Stimulated activated CD4-positive, alpha-beta T cell treated with anti-CD3 and anti-CD28 coated beads, Interleukin-4, amount 100 ng/mL, for 1 hour (primary cell): ENCODE data around the gene MYBBP1A.
A peak's percentile ranks its signal among the peaks of the same experiment; 100 is the strongest.
"Not testable (repeated sequence)": the region's sequence is repeated elsewhere in the genome, so short reads cannot be mapped to it uniquely, and the experiment has no call there.

Source experiments
- DNase-seq: peaks from one replicate; pipeline ENCODE4 v3.0.0-alpha.2; 2020

The MYBBP1A gene

GRCh38 chr17:4588391-4588790, 33.2 kb upstream of the MYBBP1A start:
- DNase-seq, result no peak

DNA sequence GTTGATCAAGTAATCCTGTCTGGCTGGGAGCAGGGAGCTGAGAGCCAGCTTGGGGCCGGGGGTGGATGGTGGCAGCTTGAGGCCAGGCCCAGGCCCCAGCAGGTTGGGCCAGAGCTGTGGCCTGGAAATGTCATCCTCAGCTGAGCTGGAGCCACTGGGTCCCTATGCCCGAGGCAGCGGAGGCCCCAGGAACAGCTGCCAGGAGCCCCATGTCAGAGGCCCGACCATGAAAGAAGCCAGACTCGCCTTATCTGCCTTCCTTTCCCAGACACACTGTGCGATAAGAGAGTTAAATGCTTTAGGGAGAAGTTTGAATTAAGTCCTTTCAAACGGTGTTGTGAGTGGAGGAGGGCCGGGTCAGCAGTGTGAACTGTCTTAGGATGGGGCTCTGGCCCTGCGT, 32.6 kb upstream of the MYBBP1A start:
- DNase-seq, result no peak

- no peak for DNase-seq
These were observed 32.0 kb upstream of the MYBBP1A start for GRCh38 chr17:4587195-4587594.

DNA sequence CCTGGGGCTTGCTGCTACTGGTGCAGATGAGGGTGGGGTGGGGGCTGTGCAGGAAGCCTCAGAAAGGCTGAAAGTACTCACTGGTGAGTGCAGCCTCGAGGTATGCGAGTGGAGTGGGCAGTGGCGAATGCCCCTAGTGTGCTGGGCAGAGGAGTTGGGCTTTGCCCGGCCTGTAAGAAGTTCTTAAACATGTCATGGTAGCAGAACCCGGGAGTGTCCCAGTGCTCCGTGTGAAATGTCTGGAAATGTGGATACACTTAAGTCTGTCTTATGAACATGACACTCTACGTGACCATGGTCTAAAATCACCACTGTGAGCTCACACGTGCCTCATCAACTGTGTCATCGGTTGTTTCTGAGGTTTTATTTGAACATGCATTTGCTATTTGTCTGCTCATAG, 30.9 kb upstream of the MYBBP1A start:
- no peak for DNase-seq

- no peak for DNase-seq
These were observed 30.4 kb upstream of the MYBBP1A start for GRCh38 chr17:4585638-4585994.

DNA sequence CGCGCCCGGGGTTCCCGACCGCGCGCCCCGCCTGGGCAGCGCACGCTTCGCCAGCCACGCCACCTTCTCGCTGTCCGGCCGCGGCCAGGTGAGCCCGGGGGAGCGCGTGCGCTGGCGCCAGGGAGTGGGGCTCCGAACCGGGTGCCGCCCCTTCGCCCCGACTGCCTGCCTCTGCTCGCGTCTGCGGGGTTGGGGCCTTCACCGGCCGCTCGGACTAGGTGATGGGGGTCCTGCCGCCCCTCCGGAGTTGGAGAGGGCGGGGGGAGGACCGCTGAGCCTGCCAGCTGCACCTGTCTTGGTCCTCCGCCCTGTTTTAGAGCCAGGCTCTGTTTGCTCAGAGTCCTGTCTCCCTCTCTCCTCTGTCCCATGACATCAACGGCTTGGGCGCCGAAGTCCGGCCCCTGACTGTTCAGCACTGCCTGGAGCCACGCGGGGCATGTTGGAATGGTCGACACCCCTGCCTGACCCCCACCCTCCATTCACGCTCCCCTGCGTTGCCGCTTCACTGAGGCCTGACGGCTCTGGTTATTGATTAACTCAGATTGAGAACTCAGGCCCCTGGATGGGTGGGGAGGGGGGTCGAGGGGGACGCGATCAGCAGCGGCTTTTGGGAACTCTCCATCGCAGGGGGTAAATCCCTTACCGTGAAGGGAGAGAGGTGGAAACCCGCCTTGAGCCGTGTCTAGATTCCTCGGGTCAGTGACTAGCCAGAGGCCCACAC, 29.9 kb upstream of the MYBBP1A start:
- DNase-seq, result no peak

DNA sequence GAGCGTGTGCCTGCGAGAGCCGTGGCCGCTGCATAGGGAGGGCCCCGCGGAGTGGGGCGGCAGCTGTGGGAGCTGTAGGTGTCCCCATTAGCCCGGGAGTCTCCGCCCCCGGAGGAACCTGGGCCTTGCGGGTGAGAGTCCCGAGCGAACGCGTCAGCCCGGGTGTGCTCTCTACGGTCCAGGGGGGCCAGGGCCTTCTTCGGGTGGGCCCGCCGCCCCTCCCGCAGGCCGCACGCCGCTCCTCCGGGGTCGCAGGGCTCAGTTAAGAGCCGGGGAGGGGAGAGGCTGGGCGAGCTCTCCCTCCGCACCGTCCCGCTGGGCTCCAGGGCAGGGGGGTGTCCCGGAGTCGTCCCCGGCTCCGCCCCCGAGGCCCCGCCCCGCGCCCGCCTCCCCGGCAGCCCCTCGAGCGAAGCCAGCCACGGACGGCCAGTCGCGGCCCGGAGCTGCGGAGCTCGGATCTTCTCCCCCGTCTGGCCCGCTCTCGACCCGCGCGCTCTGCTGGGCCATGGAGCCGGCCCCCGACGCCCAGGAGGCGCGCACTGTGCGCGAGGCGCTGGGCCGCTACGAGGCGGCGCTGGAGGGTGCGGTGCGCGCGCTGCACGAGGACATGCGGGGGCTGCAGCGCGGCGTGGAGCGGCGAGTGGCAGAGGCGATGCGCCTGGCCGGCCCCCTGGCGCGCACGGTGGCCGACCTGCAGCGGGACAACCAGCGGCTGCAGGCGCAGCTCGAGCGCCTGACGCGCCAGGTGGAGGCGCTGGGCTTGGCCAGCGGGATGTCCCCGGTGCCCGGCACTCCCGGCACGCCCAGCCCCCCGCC, 29.1 kb upstream of the MYBBP1A start, which contains the start of gene SMTNL2:
TSS of gene SMTNL2 (plus strand) at position 429 of the 816 bp plus-strand sequence. CDS start at position 506, 77 bp downstream.
- DNase-seq, result peak; percentile 37

DNA sequence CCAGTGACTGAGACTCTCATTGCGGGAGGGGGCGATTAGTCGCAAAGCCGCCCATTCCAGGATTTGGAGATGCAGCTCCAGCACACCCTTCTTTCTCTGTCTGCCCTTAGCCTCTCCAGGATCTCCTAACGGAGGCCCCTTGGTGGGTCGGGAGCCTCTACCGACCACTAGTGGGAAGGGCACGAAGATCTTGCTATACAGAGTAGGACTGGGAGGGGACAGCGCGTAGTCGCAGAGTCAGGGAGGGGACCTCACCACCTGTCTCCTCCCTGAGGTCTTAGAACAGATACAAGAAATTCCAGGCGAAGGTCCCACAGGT, 28.6 kb upstream of the MYBBP1A start:
- DNase-seq, result peak; percentile 15

- DNase-seq, result no peak
These were observed 28.0 kb upstream of the MYBBP1A start for GRCh38 chr17:4583206-4583605.

DNA sequence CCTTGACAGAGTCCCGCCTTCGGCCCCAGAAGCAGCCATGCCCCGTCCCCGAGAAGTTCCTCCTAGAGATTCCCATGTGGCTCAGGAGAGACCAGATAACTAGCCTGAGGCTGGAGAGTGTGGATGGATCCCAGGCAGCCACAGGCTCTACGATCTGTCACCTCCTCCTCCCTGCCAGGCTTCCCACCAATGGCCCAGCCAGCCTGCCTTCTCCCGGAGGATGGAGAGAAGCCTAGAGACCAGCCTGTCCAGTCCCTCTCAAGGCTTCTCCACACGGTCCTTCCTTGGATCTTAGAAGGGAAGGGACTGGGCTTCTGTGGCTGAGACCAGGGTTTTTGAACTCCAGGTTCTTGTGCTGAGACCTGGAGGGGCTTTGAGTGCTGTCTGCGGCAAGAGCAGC, 27.5 kb upstream of the MYBBP1A start:
- DNase-seq, result no peak

DNA sequence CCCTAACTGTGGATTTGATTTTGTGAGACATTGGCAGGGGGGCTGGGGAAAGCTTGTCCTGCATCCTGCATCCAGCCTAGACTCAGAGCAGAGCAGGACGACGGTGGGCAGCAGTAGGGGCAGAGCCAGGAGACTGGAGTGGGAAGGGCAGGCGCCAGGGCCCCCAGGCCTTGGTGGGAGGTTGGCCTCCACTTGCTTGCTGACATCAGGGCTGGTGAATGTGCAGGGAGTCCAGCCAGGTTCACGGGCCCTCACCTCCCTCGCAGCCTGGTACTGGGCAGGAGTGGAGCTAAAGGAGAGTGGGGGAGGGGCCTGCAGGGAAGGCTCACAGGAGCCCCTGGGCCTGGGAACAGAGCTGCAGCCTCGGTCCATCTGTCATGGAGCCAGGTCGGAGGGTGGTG, 26.9 kb upstream of the MYBBP1A start:
- no peak for DNase-seq

- no peak for DNase-seq
These were observed 25.1 kb upstream of the MYBBP1A start for GRCh38 chr17:4580291-4580690.

DNA sequence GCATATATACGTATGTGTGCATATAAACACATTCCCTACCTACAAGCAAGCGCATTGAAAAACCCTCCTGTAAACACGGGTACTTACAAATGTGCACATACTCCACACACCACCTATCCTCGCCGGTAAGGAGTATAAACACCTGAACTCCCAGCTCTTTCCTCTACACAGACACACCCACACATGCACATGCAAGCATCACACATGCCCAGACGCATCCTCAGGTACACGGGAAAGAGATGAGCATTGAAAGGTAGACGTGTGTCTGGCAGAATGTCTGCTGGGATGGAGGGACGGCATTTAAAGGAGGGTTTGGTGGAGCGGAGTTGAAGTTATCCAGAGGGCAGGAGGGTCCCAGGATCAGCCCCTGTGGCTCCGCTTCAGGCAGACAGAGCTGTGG, 24.5 kb upstream of the MYBBP1A start:
- no peak for DNase-seq

- DNase-seq, result not testable (repeated sequence)
These were observed 23.2 kb upstream of the MYBBP1A start for GRCh38 chr17:4578349-4578748.

DNA sequence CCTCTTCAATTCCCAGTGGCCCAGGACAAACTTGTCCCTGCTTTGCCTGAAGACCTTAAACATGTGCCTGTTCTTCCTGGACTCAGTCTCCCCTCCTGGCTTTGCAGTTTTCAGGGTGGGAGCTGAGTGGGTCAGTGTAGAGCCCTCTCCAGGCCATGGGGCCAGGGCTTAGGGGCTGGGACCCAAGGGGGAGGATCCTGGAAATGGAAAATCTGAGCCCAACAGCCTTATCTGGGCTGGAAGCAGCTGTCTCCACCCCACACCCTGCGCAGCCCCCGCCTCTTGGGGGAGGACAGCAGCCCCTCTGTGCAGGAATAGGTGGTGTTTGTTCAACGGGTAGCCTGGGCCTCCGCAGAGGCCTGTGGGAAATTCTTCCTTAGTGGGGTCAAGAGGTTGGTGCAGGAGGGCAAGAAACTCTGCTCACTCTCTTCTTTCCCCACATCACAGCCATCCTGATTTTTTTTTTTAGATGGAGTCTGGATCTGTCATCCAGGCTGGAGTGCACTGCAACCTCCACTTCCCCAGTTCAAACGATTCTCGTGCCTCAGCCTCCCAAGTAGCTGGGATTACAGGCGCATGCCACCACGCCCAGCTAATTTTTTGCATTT, 22.3 kb upstream of the MYBBP1A start:
- no peak for DNase-seq

DNA sequence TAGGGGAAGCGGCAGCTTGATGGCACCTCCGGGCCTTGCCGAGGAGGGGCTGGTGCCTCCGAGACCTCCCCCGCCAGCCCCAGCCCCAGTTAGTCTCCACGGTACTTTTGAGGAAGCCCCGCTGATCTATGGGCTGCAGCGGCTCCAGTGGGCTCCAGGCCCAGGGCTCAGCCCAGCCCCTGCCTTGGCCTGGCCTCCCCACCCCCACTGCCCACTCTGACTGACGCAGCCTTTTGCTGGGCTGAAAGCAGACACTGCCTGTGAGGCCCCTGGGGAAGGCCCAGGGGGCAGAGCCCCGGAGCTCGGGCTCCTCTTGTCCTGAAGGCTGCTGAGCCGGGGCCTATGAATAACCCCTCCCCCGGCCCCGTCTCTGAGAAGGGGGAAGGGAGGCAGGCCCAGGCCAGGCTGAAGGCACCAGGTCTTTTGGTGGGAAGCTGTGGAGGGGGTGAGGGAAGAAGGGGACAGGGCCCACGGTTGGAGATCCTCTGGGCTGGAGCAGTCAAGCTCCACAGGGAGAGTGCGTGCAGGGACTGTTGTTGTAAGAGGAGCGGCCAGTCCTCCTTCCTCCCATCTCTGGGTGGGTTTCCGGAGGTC, 21.6 kb upstream of the MYBBP1A start:
- DNase-seq, result no peak

GRCh38 chr17:4576161-4576558, 21.0 kb upstream of the MYBBP1A start:
- no peak for DNase-seq

- DNase-seq, result no peak
These were observed 19.4 kb upstream of the MYBBP1A start for GRCh38 chr17:4574448-4575045.

- peak; percentile 72 for DNase-seq
These were observed 18.5 kb upstream of the MYBBP1A start for GRCh38 chr17:4573669-4574068.

DNA sequence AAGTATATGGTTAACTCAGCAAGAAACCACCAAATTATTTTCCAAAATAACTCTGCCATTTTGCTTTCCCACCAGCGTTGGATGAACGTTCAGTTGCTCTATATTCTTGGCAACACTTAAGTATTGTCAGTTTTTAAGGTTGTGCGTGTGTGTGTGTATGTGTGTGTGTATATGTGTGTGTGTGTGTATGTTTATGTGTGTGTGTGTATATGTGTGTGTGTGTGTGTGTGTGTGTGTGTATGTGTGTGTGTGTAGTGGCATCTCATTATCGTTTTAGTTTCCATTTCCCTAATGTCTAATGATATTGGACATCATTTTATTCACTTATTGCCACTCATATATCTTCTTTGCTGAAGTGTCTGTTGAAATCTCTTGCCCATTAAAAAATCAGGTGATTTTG, 17.9 kb upstream of the MYBBP1A start:
- DNase-seq, result no peak

DNA sequence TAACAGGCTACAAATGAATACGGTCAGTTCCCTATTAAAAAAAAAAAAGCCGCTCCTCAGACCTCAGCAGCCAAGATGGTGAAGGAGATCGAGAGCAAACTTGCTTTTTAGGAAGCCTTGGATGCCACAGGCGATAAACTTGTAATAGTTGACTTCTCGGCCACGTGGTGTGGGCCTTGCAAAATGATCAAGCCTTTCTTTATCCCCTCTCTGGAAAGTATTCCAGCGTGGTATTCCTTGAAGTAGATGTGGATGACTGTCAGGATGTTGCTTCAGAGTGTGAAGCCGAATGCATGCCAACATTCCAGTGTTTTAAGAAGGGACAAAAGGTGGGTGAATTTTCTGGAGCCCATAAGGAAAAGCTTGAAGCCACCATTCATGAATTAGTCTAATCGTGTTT, 16.9 kb upstream of the MYBBP1A start:
- no peak for DNase-seq

- DNase-seq, result no peak
These were observed 14.4 kb upstream of the MYBBP1A start for GRCh38 chr17:4569591-4569990.

DNA sequence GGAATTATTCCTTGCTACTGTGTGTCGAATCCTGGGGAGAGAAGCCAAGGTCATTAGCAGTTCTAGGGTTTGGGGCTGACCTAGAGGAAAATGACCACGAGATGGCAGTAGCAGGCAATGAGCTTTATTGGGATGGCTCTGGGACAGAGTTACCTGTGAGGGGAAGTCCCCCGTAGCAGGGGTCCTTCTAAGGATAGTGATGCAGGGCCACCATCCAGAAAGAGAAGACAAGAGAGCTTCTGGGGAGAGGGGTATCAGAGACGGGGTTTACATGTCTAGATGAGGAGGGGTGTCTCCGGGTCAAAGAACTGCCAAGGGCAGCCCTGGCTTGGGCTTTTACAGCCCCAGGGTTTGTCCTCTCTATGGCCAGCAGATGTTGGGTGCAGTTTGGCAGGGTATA, 11.6 kb upstream of the MYBBP1A start:
- DNase-seq, result peak; percentile 35
